ENCODE results near the gene SDR42E2.
A peak's percentile ranks its signal among the peaks of the same experiment; 100 is the strongest.
"Not testable (repeated sequence)": the region's sequence is repeated elsewhere in the genome, so short reads cannot be mapped to it uniquely, and the experiment has no call there.

The SDR42E2 gene

GRCh38 chr16:22162656-22163009 lies 327 bp downstream of the SDR42E2 start:
- DNase-seq = no peak

- no peak for DNase-seq
These were observed 1.5 kb downstream of the SDR42E2 start for GRCh38 chr16:22163806-22164205.

GRCh38 chr16:22164482-22164881 lies 2.2 kb downstream of the SDR42E2 start:
- DNase-seq = no peak

GRCh38 chr16:22165508-22166285 lies 3.4 kb downstream of the SDR42E2 start:
- DNase-seq = no peak

GRCh38 chr16:22171953-22172352 lies 9.6 kb downstream of the SDR42E2 start:
- DNase-seq = no peak

- not testable (repeated sequence) for DNase-seq
These were observed 10.3 kb downstream of the SDR42E2 start for GRCh38 chr16:22172642-22173041.

- no peak for DNase-seq
These were observed 12.3 kb downstream of the SDR42E2 start for GRCh38 chr16:22174642-22175041.

GRCh38 chr16:22177968-22178930 lies 15.9 kb downstream of the SDR42E2 start:
- DNase-seq = no peak

GRCh38 chr16:22181426-22181825 lies 19.1 kb downstream of the SDR42E2 start:
- DNase-seq = no peak

GRCh38 chr16:22181843-22182242 lies 19.5 kb downstream of the SDR42E2 start:
- no peak for DNase-seq

- no peak for DNase-seq
These were observed 21.0 kb downstream of the SDR42E2 start for GRCh38 chr16:22183335-22183734.

- peak in 1 of 2 experiments; percentile 7 for DNase-seq
These were observed 21.8 kb downstream of the SDR42E2 start for GRCh38 chr16:22183901-22184614.

GRCh38 chr16:22184615-22184968 lies 22.3 kb downstream of the SDR42E2 start:
- no peak for DNase-seq

- DNase-seq = no peak
These were observed 24.2 kb downstream of the SDR42E2 start for GRCh38 chr16:22186517-22186916.

- no peak for DNase-seq
These were observed 25.9 kb downstream of the SDR42E2 start for GRCh38 chr16:22188267-22188594.

GRCh38 chr16:22188595-22189442 lies 26.5 kb downstream of the SDR42E2 start:
- peak; percentile 61 to 66 for DNase-seq

GRCh38 chr16:22189473-22190080 lies 27.3 kb downstream of the SDR42E2 start:
- DNase-seq = peak; percentile 22 to 37

- DNase-seq = peak; percentile 95 to 98
These were observed 27.9 kb downstream of the SDR42E2 start for GRCh38 chr16:22190081-22190775.

- DNase-seq = peak; percentile 95 to 98
These were observed 28.6 kb downstream of the SDR42E2 start for GRCh38 chr16:22190776-22191531.

GRCh38 chr16:22191532-22192260 lies 29.4 kb downstream of the SDR42E2 start:
- peak in 1 of 2 experiments; percentile 28 for DNase-seq

Measured in Kasumi-1 (cell line).